Activated CD8-positive, alpha-beta T cell treated with anti-CD3 and anti-CD28 coated beads, Interleukin-2, amount 10 ng/mL, durations not matched to agents 7 days and 5 days (primary cell): Measurements from ENCODE around the gene TRH. TPM values are rescaled to one million over a fixed set of nuclear protein-coding genes. Genes with fewer than 3 reads are reported as not detected.
"Not testable (repeated sequence)": the region's sequence is repeated elsewhere in the genome, so short reads cannot be mapped to it uniquely, and the experiment has no call there.

Experiments
- ATAC-seq: fragments of 150-1000 bp; cut with Tn5 transposase; one replicate; pipeline ENCODE4 v1.10.0; 2021; ENCODE audit warnings: moderate library complexity
- CTCF ChIA-PET: fragments of 350-600 bp; sonication (Branson Sonifier 250); formaldehyde crosslinking; loops from one replicate; lab custom pipeline; 2021; ENCODE audit warnings: antibody characterized with exemption; lab: Charles Lee
- POLR2A ChIA-PET: fragments of 350-600 bp; sonication (Branson Sonifier 250); formaldehyde crosslinking; loops from one replicate; lab custom pipeline; 2021; ENCODE audit warnings: antibody characterized with exemption; lab: Charles Lee
- DNase-seq: peaks from one replicate; pipeline ENCODE4 v3.0.0-alpha.2; 2020
- H3K27ac Mint-ChIP-seq: one replicate; pipeline ENCODE4 v1.8.0; 2021; ENCODE audit warnings: mild to moderate bottlenecking, mixed read lengths
- H3K27me3 Mint-ChIP-seq: one replicate; pipeline ENCODE4 v1.8.0; 2021; ENCODE audit warnings: low read depth, mixed read lengths
- H3K36me3 Mint-ChIP-seq: one replicate; pipeline ENCODE4 v1.8.0; 2021; ENCODE audit warnings: low read depth, mixed read lengths
- H3K4me1 Mint-ChIP-seq: one replicate; pipeline ENCODE4 v1.8.0; 2021; ENCODE audit warnings: low read depth, mixed read lengths
- H3K4me3 Mint-ChIP-seq: one replicate; pipeline ENCODE4 v1.8.0; 2021; ENCODE audit warnings: mild to moderate bottlenecking, mixed read lengths
- H3K9me3 Mint-ChIP-seq: one replicate; pipeline ENCODE4 v1.8.0; 2022; ENCODE audit warnings: mixed read lengths; ENCODE audit not compliant: insufficient read depth
- total RNA-seq, 2 experiments: library from RNA; stranded (reverse); gene quantifications; one replicate each; pipeline ENCODE4 v1.2.3, GENCODE V29; 2021

Gene TRH
- total RNA-seq, 2 experiments from 2014 or later: not detected

GRCh38 chr3:130017661-130018060 lies 43.1 kb downstream of the TRH start:
- H3K27me3 Mint-ChIP-seq, H3K4me1 Mint-ChIP-seq, DNase-seq, POLR2A ChIA-PET, H3K4me3 Mint-ChIP-seq, ATAC-seq, CTCF ChIA-PET, H3K27ac Mint-ChIP-seq, H3K36me3 Mint-ChIP-seq, H3K9me3 Mint-ChIP-seq: not testable (repeated sequence)

- H3K27me3 Mint-ChIP-seq, H3K9me3 Mint-ChIP-seq, ATAC-seq, H3K36me3 Mint-ChIP-seq, H3K4me1 Mint-ChIP-seq, H3K27ac Mint-ChIP-seq, H3K4me3 Mint-ChIP-seq: not testable (repeated sequence)
- CTCF ChIA-PET: interaction anchor here (0.6 to 1.1 kb wide), 3 partner anchors 67 to 536 kb away, joined by 3 to 4 read pairs (median 3); no protein-coding TSS in a partner anchor
- peak; percentile 23 for DNase-seq
- POLR2A ChIA-PET: interaction anchor here (0.6 kb wide), 1 partner anchor 14 kb away, joined by 3 read pairs; no protein-coding TSS in a partner anchor
These were observed 51.8 kb downstream of the TRH start for GRCh38 chr3:130026146-130026829.

GRCh38 chr3:130027437-130027836 lies 52.9 kb downstream of the TRH start:
- H3K4me3 Mint-ChIP-seq, H3K36me3 Mint-ChIP-seq, H3K27ac Mint-ChIP-seq, ATAC-seq, H3K27me3 Mint-ChIP-seq, DNase-seq, H3K4me1 Mint-ChIP-seq, POLR2A ChIA-PET, H3K9me3 Mint-ChIP-seq: not testable (repeated sequence)
- CTCF ChIA-PET: interaction anchor here (1.4 kb wide), 1 partner anchor 70 kb away, joined by 4 read pairs; no protein-coding TSS in a partner anchor

Other genes starting within 250 kb of the TRH start
- gene TMCC1, start 81.0 kb upstream of the TRH start, total RNA-seq: 10 to 100 TPM; 15.9 to 16.8 TPM
- under 1 TPM; 0.78 to 0.90 TPM for gene ALG1L2, start 107.1 kb downstream of the TRH start, total RNA-seq